Uterus (tissue), 4 donors: ENCODE results near the gene ZNF579. TPM values are rescaled to one million over a fixed set of nuclear protein-coding genes. Genes with fewer than 3 reads are reported as not detected.

Experiments used
- DNase-seq, 2 donors: peaks; one replicate each; pipeline ENCODE4 v3.0.0-alpha.2; 2019 to 2020
- H3K27ac ChIP-seq, 2 donors: fragments of 200-600 bp; sonication (generic); 1 replicate in 1 of 2; 2 replicates in 1 of 2; pipeline ENCODE4 v1.5.1; 2016 to 2018
- H3K27me3 ChIP-seq, 2 donors: fragments of 200-600 bp; sonication (generic); one replicate each; pipeline ENCODE4 v1.5.1; 2018 to 2019; ENCODE audit warnings: control low read depth in 1 of 2
- H3K36me3 ChIP-seq, 2 donors: fragments of 200-600 bp; sonication (generic); one replicate each; pipeline ENCODE4 v1.5.1; 2019; ENCODE audit warnings: control low read depth in 1 of 2
- H3K4me1 ChIP-seq, 2 donors: fragments of 200-600 bp; sonication (generic); one replicate each; pipeline ENCODE4 v1.5.1; 2018 to 2019; ENCODE audit warnings: control low read depth in 1 of 2
- H3K4me3 ChIP-seq, 2 donors: fragments of 200-600 bp; sonication (generic); 1 replicate in 1 of 2; 2 replicates in 1 of 2; pipeline ENCODE4 v1.5.1; 2018 to 2019; ENCODE audit warnings: mild to moderate bottlenecking in 1 of 2
- H3K9me3 ChIP-seq, 2 donors: fragments of 200-600 bp; sonication (generic); one replicate each; pipeline ENCODE4 v1.5.1; 2019; ENCODE audit warnings: control low read depth in 1 of 2
- POLR2A ChIP-seq, 2 donors: fragments of 450-650 bp; IDR thresholded peaks; one replicate each; pipeline ENCODE4 v1.6.1; 2016; ENCODE audit warnings: antibody characterized with exemption in 2 of 2, mild to moderate bottlenecking in 1 of 2, moderate library complexity in 1 of 2
- intact Hi-C: fragments of 100-400 bp; cut with DNase I; formaldehyde crosslinking; loops from one replicate; pipeline ENCODE4 v1.15.1; 2023; ENCODE audit warnings: low total_unique reads
- total RNA-seq, 4 donors: library from RNA; depleted of rRNA in 3 of 4; stranded (reverse); fragments of >200 nt in 3 of 4; gene quantifications; one replicate each; pipeline versions ENCODE4 v1.1.0 to v1.2.4, GENCODE V29; 2014 to 2023
- TF ChIP-seq, protein P1 (sequence below), 4 experiments: fragments of 200-600 bp in 2 of 4; fragments of 450-650 bp in 2 of 4; sonication (generic) in 2 of 4; IDR thresholded peaks; one replicate each; pipeline ENCODE4 v1.5.1; 2016 to 2019; ENCODE audit warnings: antibody characterized with exemption in 4 of 4, mild to moderate bottlenecking in 2 of 4, moderate library complexity in 1 of 4
- donor health status: DM: yes; HTN: yes; CAD: no.

The ZNF579 gene
- total RNA-seq, 4 donors from 2014 or later, result 4.4 to 21.9 TPM; not detected in 2

GRCh38 chr19:55599468-55599841, 18.8 kb upstream of the ZNF579 start, which contains the start of gene FIZ1:
Gene FIZ1, minus strand, starts transcription at chr19:55599517. Its CDS starts 1,652 bp downstream, at chr19:55597865.
- DNase-seq, result peak; percentile 99
- H3K36me3 ChIP-seq, result no peaks in the 10 kb centered on the region
- TF ChIP-seq POLR2A (IDR thresholded peaks at IDR 0.05), result no peak
- TF ChIP-seq, protein P1, sequence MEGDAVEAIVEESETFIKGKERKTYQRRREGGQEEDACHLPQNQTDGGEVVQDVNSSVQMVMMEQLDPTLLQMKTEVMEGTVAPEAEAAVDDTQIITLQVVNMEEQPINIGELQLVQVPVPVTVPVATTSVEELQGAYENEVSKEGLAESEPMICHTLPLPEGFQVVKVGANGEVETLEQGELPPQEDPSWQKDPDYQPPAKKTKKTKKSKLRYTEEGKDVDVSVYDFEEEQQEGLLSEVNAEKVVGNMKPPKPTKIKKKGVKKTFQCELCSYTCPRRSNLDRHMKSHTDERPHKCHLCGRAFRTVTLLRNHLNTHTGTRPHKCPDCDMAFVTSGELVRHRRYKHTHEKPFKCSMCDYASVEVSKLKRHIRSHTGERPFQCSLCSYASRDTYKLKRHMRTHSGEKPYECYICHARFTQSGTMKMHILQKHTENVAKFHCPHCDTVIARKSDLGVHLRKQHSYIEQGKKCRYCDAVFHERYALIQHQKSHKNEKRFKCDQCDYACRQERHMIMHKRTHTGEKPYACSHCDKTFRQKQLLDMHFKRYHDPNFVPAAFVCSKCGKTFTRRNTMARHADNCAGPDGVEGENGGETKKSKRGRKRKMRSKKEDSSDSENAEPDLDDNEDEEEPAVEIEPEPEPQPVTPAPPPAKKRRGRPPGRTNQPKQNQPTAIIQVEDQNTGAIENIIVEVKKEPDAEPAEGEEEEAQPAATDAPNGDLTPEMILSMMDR (IDR thresholded peaks at IDR 0.05), result no peak
- H3K4me1 ChIP-seq, result peaks cover 0 to 9% of the 10 kb centered on the region in 2 donors
- intact Hi-C loops, result no loop called here
- peak within 1 kb of the TSS; percentile 94 to 99 for H3K27ac ChIP-seq
- H3K27me3 ChIP-seq, result no peaks in the 10 kb centered on the region
- H3K4me3 ChIP-seq, result peak within 1 kb of the TSS; percentile 82 to 87
- no peaks in the 10 kb centered on the region for H3K9me3 ChIP-seq

- Histone ChIP-seq H3K36me3 (no peaks in the 10 kb centered on the region), H3K27ac (peak overlapping the region; percentile 94 to 99), H3K4me3 (peak overlapping the region; percentile 82 to 87), H3K27me3 (no peaks in the 10 kb centered on the region), H3K9me3 (no peaks in the 10 kb centered on the region), H3K4me1 (peaks cover 0 to 6% of the 10 kb centered on the region in 2 donors)
- intact Hi-C loops, result no loop called here
- peak in 1 of 2 donors; percentile 50 for TF ChIP-seq POLR2A (IDR thresholded peaks at IDR 0.05)
- TF ChIP-seq, protein P1 (IDR thresholded peaks at IDR 0.05), result no peak
- peak; percentile 95 to 96 for DNase-seq
These were observed 18.2 kb upstream of the ZNF579 start for GRCh38 chr19:55598719-55599467.

- DNase-seq, result no peak
- Histone ChIP-seq H3K4me3 (no peak overlapping the region), H3K9me3 (no peaks in the 10 kb centered on the region), H3K4me1 (peaks cover 0 to 6% of the 10 kb centered on the region in 2 donors), H3K36me3 (no peaks in the 10 kb centered on the region), H3K27ac (no peak overlapping the region), H3K27me3 (no peaks in the 10 kb centered on the region)
- TF ChIP-seq POLR2A (IDR thresholded peaks at IDR 0.05), result no peak
- TF ChIP-seq, protein P1 (IDR thresholded peaks at IDR 0.05), result no peak
- intact Hi-C loops, result no loop called here
These were observed 17.4 kb upstream of the ZNF579 start for GRCh38 chr19:55598034-55598433.

DNA sequence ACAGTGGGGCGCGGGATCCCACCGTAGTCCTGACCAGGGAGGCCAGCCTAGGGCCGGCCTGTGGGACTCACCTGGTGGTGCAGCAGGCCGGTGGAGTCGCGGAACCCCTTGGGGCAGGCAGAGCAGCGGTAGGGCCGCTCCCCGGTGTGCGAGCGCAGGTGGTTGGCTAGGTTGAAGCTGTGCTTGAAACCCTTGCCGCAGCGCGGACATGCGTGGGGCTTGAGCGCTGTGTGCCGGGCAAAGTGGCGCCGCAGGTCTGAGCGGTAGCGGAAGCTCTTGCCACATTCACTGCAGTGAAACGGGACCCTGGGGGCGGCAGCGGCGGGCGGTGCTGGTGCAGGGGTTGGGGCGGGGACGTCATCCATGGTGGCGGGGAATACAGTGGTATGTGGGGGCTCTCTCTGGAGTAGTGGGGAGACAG, 16.9 kb upstream of the ZNF579 start:
- intact Hi-C loops, result no loop called here
- Histone ChIP-seq H3K27me3 (no peaks in the 10 kb centered on the region), H3K27ac (no peak overlapping the region), H3K4me1 (peaks cover 0 to 6% of the 10 kb centered on the region in 2 donors), H3K36me3 (no peaks in the 10 kb centered on the region), H3K9me3 (no peaks in the 10 kb centered on the region), H3K4me3 (no peak overlapping the region)
- peak in 1 of 2 donors; percentile 32 for DNase-seq
- TF ChIP-seq POLR2A (IDR thresholded peaks at IDR 0.05), result no peak
- TF ChIP-seq, protein P1 (IDR thresholded peaks at IDR 0.05), result no peak

GRCh38 chr19:55596304-55596703, 15.7 kb upstream of the ZNF579 start:
- no peaks in the 10 kb centered on the region for H3K27me3 ChIP-seq
- H3K9me3 ChIP-seq, result no peaks in the 10 kb centered on the region
- H3K4me3 ChIP-seq, result no peak overlapping the region
- no peak overlapping the region for H3K27ac ChIP-seq
- no peaks in the 10 kb centered on the region for H3K36me3 ChIP-seq
- TF ChIP-seq POLR2A (IDR thresholded peaks at IDR 0.05), result no peak
- TF ChIP-seq, protein P1 (IDR thresholded peaks at IDR 0.05), result no peak
- DNase-seq, result no peak
- H3K4me1 ChIP-seq, result peaks cover 0 to 6% of the 10 kb centered on the region in 2 donors
- intact Hi-C loops, result no loop called here
